ENCODE measurements around the gene MICAL2.

MICAL2 gene

DNA sequence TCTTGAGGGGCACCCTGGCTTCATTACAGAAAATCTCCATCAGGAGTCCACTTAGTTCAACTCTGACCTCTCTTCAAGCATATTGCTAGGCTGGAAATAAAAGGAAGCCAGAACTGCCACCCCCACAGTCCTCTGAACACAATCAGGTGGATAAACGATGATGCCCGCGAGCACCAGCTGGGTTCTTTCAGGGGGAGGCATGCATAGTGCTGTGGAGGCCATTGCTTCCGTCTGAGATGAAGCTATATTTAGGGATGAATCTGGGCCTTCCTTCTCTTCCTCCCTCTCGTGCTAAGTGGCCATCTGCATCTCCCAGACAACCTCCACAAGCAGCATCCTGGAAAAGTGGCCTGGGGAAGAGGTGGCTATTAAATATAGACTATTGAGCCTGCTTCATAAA, 3.9 kb upstream of the MICAL2 start:
- TF ChIP-seq CTCF (IDR thresholded peaks at IDR 0.05; ENCODE audit: borderline replicate concordance, insufficient read depth, low read depth, low read length) = no peak
- H3K4me3 ChIP-seq (ENCODE audit: low read depth, low read length) = no peak overlapping the region

GRCh38 chr11:12108875-12109453, 1.4 kb upstream of the MICAL2 start:
- no peak overlapping the region for H3K4me3 ChIP-seq (ENCODE audit: low read depth, low read length)
- TF ChIP-seq CTCF (IDR thresholded peaks at IDR 0.05; ENCODE audit: borderline replicate concordance, insufficient read depth, low read depth, low read length) = no peak

- peak overlapping the region; percentile 6 for H3K4me3 ChIP-seq (ENCODE audit: low read depth, low read length)
- TF ChIP-seq CTCF (IDR thresholded peaks at IDR 0.05; ENCODE audit: borderline replicate concordance, insufficient read depth, low read depth, low read length) = no peak
Observed at GRCh38 chr11:12109591-12110196, 696 bp upstream of the MICAL2 start.

DNA sequence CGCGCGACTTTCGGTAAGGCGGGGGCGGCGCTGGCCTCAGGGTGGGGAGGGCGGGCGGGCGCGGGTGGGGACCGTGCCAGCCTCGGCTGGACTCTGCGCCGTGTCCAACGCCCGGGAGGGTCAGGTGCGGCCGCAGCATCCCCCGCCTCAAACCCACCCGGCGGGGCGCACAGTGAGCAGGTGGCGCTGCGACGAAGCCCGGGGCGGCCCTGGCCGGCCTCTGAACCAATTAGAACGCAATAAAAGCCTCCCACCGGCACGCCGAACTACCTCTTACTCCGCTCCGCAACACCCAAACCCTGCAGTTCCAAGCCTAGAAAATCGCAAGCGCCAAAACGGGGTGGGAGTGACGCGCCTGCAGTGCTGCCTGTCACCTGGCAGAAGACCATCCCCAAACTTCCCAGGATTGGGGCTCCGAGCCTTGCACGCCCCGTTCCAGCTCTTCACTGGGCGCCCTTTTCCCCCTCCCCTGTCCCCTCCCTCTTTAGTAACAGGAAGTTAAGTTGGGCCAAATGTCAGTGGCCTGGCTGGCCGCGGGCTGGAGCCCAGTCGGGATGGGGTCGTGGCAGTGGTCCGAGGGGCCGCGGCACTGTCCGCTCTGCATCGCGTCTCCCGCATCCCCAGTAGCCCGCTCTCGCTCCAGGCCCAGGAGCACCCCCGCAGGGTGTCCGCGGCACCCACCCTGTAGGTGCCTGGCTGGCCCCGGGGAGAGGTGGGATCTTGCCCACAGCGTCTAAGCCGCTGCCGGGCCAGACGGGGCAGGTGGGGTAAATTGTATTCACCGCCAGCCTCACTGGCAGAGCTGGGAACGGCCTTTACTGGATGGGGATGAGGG, 541 bp downstream of the MICAL2 start:
- TF ChIP-seq CTCF (IDR thresholded peaks at IDR 0.05; ENCODE audit: borderline replicate concordance, insufficient read depth, low read depth, low read length) = no peak
- peak overlapping the region; percentile 16 for H3K4me3 ChIP-seq (ENCODE audit: low read depth, low read length)

DNA sequence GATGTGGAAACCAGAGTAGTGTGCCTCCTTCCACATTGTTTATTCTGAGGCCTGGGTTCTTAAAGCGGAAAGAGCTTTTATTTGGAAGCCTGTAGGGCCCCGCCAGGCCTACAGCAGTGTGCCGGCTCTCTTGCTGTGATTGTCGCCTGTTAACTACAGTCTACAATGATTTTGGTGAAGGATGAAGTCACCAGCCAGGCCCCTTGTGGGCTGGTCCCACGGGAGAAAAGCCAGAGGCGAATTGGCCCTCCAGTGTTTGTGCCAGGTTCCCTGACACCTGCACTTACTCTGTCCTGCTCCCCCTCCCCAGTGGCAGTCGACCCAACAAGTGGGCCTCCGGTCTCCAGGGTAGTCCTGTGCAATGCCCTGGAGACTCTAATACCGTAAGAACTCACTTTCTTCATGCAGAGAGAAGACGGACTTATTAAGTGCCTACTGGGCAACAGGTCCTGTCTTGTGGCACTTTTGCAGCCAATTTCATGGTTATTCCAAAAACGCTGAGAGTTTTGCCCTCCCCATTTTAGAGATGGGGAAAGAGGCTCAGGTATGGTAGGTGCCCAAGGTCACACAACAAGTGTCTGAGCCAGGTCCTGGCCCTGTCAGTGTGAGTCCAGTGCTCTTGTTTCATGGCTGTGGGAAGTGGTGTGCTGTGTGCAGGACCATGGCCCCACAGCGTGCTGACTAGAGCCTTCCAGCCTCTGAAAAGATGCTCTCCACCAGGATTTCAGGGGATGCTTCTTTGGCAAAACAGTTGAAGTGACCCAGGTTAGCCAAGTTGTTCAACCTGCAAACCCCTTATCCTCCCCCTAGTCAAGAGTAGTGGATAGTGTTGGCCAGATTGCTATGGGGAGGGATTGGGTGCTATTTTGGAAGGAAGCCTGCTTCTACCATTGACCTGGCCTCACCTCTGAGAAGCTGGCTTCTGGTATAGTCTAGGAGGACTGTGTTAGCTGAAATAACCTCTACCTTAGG, 1.4 kb downstream of the MICAL2 start:
- TF ChIP-seq CTCF (IDR thresholded peaks at IDR 0.05; ENCODE audit: borderline replicate concordance, insufficient read depth, low read depth, low read length) = no peak
- no peak overlapping the region for H3K4me3 ChIP-seq (ENCODE audit: low read depth, low read length)

- no peak overlapping the region for H3K4me3 ChIP-seq (ENCODE audit: low read depth, low read length)
- no peak for TF ChIP-seq CTCF (IDR thresholded peaks at IDR 0.05; ENCODE audit: borderline replicate concordance, insufficient read depth, low read depth, low read length)
Observed at GRCh38 chr11:12112750-12113149, 2.4 kb downstream of the MICAL2 start.

All from GM12875 (cell line).